Fibroblast of the aortic adventitia (primary cell): ENCODE measurements around the gene ITIH1. TPM values are rescaled to one million over a fixed set of nuclear protein-coding genes. Genes with fewer than 3 reads are reported as not detected.

Source experiments
- DNase-seq: peaks from one replicate; pipeline ENCODE4 v3.0.0-alpha.2; 2010; ENCODE audit warnings: low read depth
- H3K4me3 ChIP-seq: 2 replicates; pipeline ENCODE4 v1.5.1; 2011; ENCODE audit warnings: low read depth, mild to moderate bottlenecking, control low read depth, low read length, moderate library complexity
- CTCF ChIP-seq: IDR thresholded peaks from 2 replicates; pipeline ENCODE4 v1.5.1; 2011; ENCODE audit warnings: mild to moderate bottlenecking, low read length, control low read depth, inconsistent platforms; ENCODE audit not compliant: insufficient read depth
- small RNA-seq: library from RNA; depleted of rRNA; stranded (forward); fragments of <200 nt; gene quantifications from one replicate; pipeline ENCODE3, GENCODE V24; 2012
- total RNA-seq: library from RNA; depleted of rRNA; stranded (reverse); fragments of >200 nt; gene quantifications from 2 replicates; pipeline ENCODE4 v1.2.3, GENCODE V29; 2012; ENCODE audit warnings: low replicate concordance

The ITIH1 gene
- total RNA-seq, 1 donor, result not detected

DNA sequence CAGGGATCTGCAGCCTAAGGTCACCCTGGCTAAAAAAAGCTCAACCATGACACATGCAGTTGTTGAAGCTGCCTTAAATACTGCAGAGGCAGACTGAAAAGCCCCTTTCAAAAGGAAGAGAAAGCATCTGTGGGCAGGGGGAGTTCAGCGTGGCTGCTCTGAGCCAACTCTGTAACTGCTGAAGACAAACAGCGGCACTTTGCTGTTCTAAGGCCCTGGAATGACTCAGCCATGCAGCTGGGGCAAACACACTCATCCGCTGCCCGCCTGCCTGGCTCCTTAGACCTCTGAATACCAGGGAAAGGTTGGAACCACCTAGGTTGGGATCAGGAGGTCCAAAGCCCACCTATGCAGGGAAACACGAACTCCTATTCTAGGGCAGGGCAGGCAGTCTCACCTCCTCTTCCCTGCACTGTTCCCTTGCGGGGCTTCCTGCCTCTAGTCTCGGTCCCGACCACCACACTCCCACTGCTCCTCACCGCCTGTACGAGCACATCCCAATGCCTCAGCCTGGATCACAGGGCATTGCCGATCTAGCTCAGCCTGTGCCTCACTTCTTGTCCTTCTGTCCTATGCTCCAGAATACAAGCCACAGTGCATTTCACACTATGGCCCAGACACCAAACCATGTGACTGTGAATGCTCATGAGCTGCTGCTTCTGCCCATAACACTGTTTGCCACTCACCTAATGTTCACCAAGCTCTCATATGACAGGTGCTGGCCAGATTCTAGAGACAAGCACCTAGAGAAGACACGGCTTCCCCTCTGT, 64.0 kb downstream of the ITIH1 start:
- H3K4me3 ChIP-seq, result no peak overlapping the region
- no peak for TF ChIP-seq CTCF
- DNase-seq, result no peak

Small RNAs within 50 kb of the gene (small RNA-seq; reads per million reads assigned to genes)
- gene AC006254.2, result not detected
- not detected for gene MUSTN1

Other genes with a start within 250 kb of the ITIH1 start
- 31.1 and 68.2 TPM in 2 replicates for gene NT5DC2, start 243.7 kb upstream of the ITIH1 start, total RNA-seq
- 4.3 and 7.7 TPM in 2 replicates for gene UQCC5, start 241.0 kb upstream of the ITIH1 start, total RNA-seq
- gene PBRM1, start 91.7 kb upstream of the ITIH1 start, total RNA-seq, result 115 and 149 TPM in 2 replicates
- 114 and 325 TPM in 2 replicates for gene GNL3, start 91.6 kb upstream of the ITIH1 start, total RNA-seq
- 71.1 and 107 TPM in 2 replicates for gene GLT8D1, start 71.8 kb upstream of the ITIH1 start, total RNA-seq
- 18.6 and 111 TPM in 2 replicates for gene SPCS1, start 71.5 kb upstream of the ITIH1 start, total RNA-seq
- gene NEK4, start 6.7 kb upstream of the ITIH1 start, total RNA-seq, result 3.6 and 28.2 TPM in 2 replicates
- under 0.01 and 0.49 TPM in 2 replicates for gene ITIH3, start 17.2 kb downstream of the ITIH1 start, total RNA-seq
- gene ITIH4, start 53.1 kb downstream of the ITIH1 start, total RNA-seq, result 0.36 TPM in 1 of 2 replicates, not detected in the other
- not detected in 2 replicates for gene MUSTN1, start 57.4 kb downstream of the ITIH1 start, total RNA-seq
- gene STIMATE, start 119.9 kb downstream of the ITIH1 start, total RNA-seq, result 7.8 and 13.1 TPM in 2 replicates